ENCODE measurements around the gene ENO2. TPM values are rescaled to one million over a fixed set of nuclear protein-coding genes. Genes with fewer than 3 reads are reported as not detected.

The ENO2 gene
- total RNA-seq, 4 donors from 2014 or later: 4.6 to 11.7 (median 8.8) TPM

DNA sequence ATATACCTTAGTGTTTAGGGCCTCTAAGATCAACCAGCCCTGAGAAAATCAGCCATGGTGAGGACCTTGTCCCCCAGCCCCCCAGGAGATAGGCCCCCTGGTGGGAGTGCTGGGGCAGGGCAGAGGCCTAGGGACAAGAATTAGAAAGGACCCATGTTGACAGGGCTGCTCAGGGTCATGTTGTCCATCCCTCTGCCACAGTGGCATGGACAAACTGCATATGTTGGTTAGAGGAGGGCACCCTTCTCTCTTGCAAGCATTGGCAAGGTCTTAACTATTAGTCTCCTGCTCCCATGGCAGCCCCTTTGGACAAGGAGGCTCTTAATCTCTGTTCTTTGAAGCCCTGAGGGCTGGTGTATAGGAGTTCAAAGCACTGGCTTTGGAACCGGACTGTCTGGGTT lies 36.0 kb downstream of the ENO2 start:
- H3K36me3 ChIP-seq: peaks cover 0 to 10% (median 0%) of the 10 kb centered on the region in 3 donors
- peak overlapping the region; percentile 85 to 89 (median 88) for H3K27ac ChIP-seq
- peaks cover 2 to 41% (median 34%) of the 10 kb centered on the region in 4 donors for H3K4me1 ChIP-seq

DNA sequence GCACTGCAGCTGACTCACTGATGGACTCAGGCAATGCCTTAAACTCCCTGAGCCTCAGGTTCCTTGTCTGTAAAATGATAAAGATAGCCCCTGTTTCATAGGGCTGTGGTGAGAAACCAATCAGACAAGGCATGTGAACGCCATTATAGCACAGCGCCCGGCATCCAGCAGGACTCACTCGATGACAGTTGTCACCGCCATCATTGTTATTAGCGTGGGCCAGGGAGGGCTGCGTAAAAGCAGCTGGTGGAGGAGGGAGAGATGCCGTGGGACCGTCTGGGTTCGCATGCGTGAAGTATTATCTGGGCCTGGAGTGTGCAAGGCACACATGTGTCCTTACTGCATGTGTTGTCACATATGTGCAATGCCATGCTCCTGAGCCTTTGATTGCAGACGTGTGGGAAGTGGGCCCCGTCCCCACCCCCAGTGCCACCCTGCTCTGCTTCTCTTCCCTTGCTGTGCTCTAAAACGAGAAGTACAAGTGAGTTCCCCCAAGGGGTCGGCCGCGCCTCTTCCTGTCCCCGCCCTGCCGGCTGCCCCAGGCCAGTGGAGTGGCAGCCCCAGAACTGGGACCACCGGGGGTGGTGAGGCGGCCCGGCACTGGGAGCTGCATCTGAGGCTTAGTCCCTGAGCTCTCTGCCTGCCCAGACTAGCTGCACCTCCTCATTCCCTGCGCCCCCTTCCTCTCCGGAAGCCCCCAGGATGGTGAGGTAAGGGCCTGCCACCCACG lies 36.6 kb downstream of the ENO2 start, which contains the start of gene PTPN6:
Gene PTPN6, plus strand, starts transcription at position 546 of the 730 bp plus-strand sequence. Its CDS starts 157 bp downstream, at position 703.
- H3K27me3 ChIP-seq: no peaks in the 10 kb centered on the region
- peaks cover 0 to 15% (median 0%) of the 10 kb centered on the region in 3 donors for H3K36me3 ChIP-seq
- no peaks in the 10 kb centered on the region for H3K9me3 ChIP-seq
- TF ChIP-seq, protein P1, sequence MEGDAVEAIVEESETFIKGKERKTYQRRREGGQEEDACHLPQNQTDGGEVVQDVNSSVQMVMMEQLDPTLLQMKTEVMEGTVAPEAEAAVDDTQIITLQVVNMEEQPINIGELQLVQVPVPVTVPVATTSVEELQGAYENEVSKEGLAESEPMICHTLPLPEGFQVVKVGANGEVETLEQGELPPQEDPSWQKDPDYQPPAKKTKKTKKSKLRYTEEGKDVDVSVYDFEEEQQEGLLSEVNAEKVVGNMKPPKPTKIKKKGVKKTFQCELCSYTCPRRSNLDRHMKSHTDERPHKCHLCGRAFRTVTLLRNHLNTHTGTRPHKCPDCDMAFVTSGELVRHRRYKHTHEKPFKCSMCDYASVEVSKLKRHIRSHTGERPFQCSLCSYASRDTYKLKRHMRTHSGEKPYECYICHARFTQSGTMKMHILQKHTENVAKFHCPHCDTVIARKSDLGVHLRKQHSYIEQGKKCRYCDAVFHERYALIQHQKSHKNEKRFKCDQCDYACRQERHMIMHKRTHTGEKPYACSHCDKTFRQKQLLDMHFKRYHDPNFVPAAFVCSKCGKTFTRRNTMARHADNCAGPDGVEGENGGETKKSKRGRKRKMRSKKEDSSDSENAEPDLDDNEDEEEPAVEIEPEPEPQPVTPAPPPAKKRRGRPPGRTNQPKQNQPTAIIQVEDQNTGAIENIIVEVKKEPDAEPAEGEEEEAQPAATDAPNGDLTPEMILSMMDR (IDR thresholded peaks at IDR 0.05): no peak
- TF ChIP-seq POLR2A (IDR thresholded peaks at IDR 0.05): peak in 1 of 2 donors; percentile 15
- peaks cover 0 to 41% (median 33%) of the 10 kb centered on the region in 4 donors for H3K4me1 ChIP-seq
- peak within 1 kb of the TSS; percentile 56 to 69 (median 59) for H3K4me3 ChIP-seq
- peak; percentile 63 to 90 (median 90) for DNase-seq
- H3K27ac ChIP-seq: peak within 1 kb of the TSS; percentile 85 to 89 (median 88)

More for the DNA sequence above, 36.0 kb downstream of the ENO2 start:
- no peak for TF ChIP-seq POLR2A (IDR thresholded peaks at IDR 0.05)
- TF ChIP-seq, protein P1 (IDR thresholded peaks at IDR 0.05): peak in 3 of 6 experiments; percentile 4 to 23 (median 19)
- no peak for DNase-seq
- Histone ChIP-seq H3K4me3 (peak overlapping the region in 2 of 4 donors; percentile 56 to 69), H3K27me3 (no peaks in the 10 kb centered on the region), H3K9me3 (no peaks in the 10 kb centered on the region)

DNA sequence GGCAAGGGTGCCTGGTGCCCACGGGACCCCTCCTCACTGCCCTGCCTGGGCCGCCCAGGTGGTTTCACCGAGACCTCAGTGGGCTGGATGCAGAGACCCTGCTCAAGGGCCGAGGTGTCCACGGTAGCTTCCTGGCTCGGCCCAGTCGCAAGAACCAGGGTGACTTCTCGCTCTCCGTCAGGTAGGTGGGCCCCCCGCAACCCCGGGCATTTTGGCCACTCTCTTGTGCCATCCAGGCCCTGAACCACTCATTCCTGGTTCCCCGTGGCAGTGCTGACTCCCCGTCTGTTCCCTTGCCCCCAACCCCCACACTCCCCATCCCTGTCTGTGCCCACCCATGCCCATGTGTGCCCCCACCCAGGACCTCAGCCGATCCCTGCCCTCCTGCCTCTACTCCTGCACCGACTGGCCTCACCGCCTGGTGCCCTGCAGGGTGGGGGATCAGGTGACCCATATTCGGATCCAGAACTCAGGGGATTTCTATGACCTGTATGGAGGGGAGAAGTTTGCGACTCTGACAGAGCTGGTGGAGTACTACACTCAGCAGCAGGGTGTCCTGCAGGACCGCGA lies 37.3 kb downstream of the ENO2 start:
- H3K36me3 ChIP-seq: peaks cover 0 to 18% (median 0%) of the 10 kb centered on the region in 3 donors
- H3K9me3 ChIP-seq: no peaks in the 10 kb centered on the region
- peak overlapping the region; percentile 56 to 69 (median 59) for H3K4me3 ChIP-seq
- peaks cover 0 to 41% (median 36%) of the 10 kb centered on the region in 4 donors for H3K4me1 ChIP-seq
- TF ChIP-seq, protein P1 (IDR thresholded peaks at IDR 0.05): no peak
- no peak for TF ChIP-seq POLR2A (IDR thresholded peaks at IDR 0.05)
- no peak for DNase-seq
- H3K27me3 ChIP-seq: no peaks in the 10 kb centered on the region
- H3K27ac ChIP-seq: peak overlapping the region; percentile 85 to 89 (median 88)

DNA sequence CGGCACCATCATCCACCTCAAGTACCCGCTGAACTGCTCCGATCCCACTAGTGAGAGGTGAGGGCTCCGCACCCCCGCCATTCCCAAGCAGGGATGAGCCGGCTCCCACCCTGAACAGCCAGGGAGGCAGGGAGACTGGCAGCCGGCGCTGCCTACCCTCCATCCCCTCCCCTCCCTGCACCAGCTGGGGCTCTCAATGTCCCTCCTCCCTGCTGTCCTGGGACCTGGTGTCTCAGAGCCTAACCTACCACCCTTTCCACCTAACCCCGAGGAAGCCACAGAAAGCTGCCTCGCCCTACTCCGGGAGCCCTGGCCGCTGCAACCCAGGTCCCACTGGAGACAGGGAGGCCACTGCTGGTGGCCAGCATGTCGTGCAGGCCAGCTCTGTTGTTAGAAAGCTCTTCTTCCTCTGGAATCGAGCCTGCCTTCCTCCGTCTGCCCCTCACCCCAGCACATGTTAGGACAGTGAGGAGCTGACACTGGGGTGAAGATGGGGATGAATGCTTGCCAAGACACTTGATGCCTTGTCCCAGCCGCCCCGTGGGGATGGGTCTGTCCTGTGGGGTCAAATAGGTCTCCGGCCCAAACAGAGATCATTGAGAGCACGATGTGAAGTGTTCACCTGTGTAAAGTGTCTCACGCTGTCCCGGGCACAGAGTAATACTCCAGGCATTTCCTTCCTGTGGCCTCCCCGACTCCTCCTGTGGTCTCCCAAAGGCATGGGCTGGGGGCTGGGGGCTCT lies 37.9 kb downstream of the ENO2 start:
- Histone ChIP-seq H3K27me3 (no peaks in the 10 kb centered on the region), H3K4me3 (peak overlapping the region; percentile 56 to 69 (median 59)), H3K4me1 (peaks cover 0 to 44% (median 32%) of the 10 kb centered on the region in 4 donors), H3K9me3 (no peaks in the 10 kb centered on the region), H3K36me3 (peaks cover 0 to 19% (median 0%) of the 10 kb centered on the region in 3 donors), H3K27ac (peak overlapping the region; percentile 85 to 89 (median 88))
- no peak for TF ChIP-seq POLR2A (IDR thresholded peaks at IDR 0.05)
- TF ChIP-seq, protein P1 (IDR thresholded peaks at IDR 0.05): no peak
- DNase-seq: peak in 1 of 3 donors; percentile 48

DNA sequence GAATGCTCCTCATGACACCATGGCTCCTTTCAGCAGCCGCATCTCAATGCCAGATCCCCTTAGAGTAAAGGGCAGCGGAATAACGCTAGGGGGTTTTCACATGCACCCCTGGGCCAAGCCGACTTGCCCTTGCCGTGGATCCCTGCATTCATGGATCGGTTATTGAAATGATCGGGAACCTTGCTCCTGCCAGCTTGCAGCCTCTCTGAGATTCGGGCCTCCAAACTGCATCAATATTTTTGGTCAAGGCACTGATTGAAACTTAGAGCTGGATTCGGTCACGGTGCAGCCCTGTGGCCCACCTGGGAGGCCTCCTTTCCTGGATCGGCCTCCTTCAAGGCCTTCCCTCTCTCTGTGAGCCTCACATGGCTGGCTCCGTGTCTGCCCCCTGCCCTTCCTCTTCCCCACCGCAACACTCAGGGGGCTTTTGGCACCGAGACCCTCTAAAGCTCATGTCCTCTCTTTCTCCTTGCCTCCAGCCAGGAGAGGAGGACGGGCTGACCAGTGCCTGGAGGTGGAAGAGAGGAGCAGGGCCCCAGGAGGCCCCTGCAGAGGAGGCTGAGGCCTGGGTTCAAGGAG lies 38.6 kb downstream of the ENO2 start:
- peaks cover 0 to 50% (median 33%) of the 10 kb centered on the region in 4 donors for H3K4me1 ChIP-seq
- peak overlapping the region; percentile 85 to 89 (median 88) for H3K27ac ChIP-seq
- TF ChIP-seq, protein P1 (IDR thresholded peaks at IDR 0.05): no peak
- TF ChIP-seq POLR2A (IDR thresholded peaks at IDR 0.05): no peak
- peaks cover 0 to 25% (median 0%) of the 10 kb centered on the region in 3 donors for H3K36me3 ChIP-seq
- peak overlapping the region; percentile 56 to 69 (median 59) for H3K4me3 ChIP-seq
- no peak for DNase-seq
- no peaks in the 10 kb centered on the region for H3K9me3 ChIP-seq
- H3K27me3 ChIP-seq: no peaks in the 10 kb centered on the region
